Dendritic cell treated with granulocyte-macrophage colony-stimulating factor and Interleukin-4, amounts not matched to agents 40 ng/mL and 50 ng/mL, for 4 days (primary cell): ENCODE data around the gene RTL10.

Experiments used
- H3K27ac Mint-ChIP-seq: one replicate; pipeline ENCODE4 v1.8.0; 2022; ENCODE audit warnings: mild to moderate bottlenecking, mixed read lengths
- H3K27me3 Mint-ChIP-seq: one replicate; pipeline ENCODE4 v1.8.0; 2022; ENCODE audit warnings: mild to moderate bottlenecking, mixed read lengths
- H3K36me3 Mint-ChIP-seq: one replicate; pipeline ENCODE4 v1.8.0; 2022; ENCODE audit warnings: low read depth, mixed read lengths
- H3K4me1 Mint-ChIP-seq: one replicate; pipeline ENCODE4 v1.8.0; 2022; ENCODE audit warnings: low read depth, mixed read lengths
- H3K4me3 Mint-ChIP-seq: one replicate; pipeline ENCODE4 v1.8.0; 2022; ENCODE audit warnings: mild to moderate bottlenecking, moderate library complexity, mixed read lengths
- H3K9me3 Mint-ChIP-seq: one replicate; pipeline ENCODE4 v1.8.0; 2022; ENCODE audit warnings: mixed read lengths
- intact Hi-C: fragments of 100-400 bp; cut with micrococcal nuclease; formaldehyde crosslinking; loops from one replicate; pipeline ENCODE4 v1.15.0; 2022

RTL10 gene

DNA sequence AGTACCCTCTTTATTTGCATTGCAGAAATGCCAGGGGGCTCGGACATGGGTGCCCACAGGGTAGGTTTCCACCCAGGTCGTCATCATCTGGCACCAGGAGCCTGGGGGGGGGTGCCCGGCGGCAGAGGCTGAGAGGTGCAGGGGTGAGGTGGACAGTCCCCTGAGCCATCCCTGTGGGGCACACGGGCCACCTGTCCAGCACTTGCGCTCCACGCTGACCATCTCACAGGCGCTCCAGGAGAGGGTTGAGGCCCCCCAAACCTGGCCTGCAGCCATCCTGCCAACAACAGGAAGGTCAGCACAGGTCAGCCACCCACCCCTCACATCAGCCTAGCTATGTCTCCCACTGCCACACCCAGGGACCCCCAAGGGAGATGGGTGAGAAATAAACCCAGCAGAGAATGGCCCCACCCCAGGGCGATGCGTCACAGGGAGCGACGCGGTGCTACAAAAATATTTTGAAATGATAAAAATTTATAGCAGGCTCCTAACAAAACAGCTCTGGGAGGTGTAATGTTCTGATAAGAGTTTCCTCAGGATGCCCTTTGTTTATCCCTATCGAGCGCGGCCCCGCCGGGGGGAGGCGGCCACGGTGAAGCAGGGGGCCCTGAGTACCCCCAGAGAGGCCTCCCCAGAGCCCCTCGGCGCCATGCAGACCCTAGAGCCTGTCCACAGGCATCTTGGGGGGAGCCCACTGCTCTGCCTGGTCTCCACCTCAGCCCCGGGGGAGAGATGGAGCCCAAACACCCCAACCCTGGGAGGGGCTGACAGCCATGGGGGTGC, 21.0 kb upstream of the RTL10 start:
- Mint-ChIP-seq H3K27me3 (no peaks in the 10 kb centered on the region), H3K27ac (no peak overlapping the region), H3K4me1 (no peaks in the 10 kb centered on the region), H3K36me3 (peaks cover 68% of the 10 kb centered on the region), H3K4me3 (no peak overlapping the region), H3K9me3 (no peaks in the 10 kb centered on the region)
- intact Hi-C loops, result no loop called here

DNA sequence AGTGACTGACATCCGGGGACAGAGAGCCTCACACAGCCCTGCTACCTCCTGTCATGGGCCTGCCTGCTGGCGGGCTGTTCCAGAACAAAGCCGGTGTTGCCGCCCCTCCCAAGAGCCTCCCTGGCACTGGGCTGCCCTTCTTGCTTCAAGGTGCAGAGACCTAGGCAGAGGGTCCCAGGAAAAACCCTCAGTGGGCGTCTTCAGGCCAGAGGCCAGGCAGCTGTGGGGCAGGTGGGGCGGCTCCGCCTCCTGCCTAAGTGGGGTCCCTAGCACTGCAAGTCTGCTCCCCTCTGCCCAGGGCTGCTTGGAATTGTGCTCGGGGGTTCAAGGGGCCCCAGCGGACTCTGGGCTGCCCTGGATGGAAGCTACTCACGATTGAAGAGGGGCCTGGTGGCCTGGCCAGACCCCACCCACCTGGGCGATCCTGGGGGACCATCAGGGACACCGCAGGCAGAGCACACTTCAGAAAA, 20.4 kb upstream of the RTL10 start:
- no peaks in the 10 kb centered on the region for H3K4me1 Mint-ChIP-seq
- H3K27me3 Mint-ChIP-seq, result no peaks in the 10 kb centered on the region
- intact Hi-C loops, result no loop called here
- peaks cover 62% of the 10 kb centered on the region for H3K36me3 Mint-ChIP-seq
- H3K9me3 Mint-ChIP-seq, result no peaks in the 10 kb centered on the region
- no peak overlapping the region for H3K4me3 Mint-ChIP-seq
- no peak overlapping the region for H3K27ac Mint-ChIP-seq

DNA sequence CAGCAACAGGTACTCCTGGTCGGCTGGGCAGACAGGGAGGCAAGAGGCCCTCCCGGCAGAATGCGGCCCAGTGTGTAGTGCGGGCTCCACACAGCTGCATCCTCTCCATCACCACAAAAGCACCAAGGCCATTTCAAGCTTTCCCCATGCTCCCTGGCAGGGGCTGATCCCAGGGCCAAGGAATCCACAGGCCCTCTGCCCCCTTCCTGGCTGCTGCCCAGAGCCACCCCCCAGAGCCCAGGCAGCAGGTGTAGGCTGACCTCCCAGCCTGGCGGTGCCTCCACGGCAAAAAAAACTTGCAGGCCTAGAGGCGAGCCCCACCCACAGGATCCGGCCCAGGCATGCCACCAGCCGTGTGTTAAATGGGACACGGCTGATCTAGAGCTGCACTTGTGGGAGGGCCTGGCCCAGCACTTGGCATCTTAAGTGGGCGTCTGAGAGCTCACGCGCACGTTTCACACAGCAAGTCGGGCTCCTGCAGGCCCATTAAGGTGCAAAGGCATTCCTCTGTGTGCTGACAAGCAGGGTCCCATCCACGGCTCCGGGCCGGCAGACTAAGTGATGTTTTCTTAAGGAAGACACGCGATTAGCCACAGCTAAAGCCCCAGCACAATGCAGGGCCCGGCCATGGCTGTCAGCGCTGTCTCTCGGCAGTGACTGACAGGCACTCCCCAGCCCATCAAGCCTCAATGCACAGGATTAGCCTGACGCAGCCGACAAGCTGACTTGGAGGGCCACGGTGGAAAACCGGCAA, 19.8 kb upstream of the RTL10 start:
- no peaks in the 10 kb centered on the region for H3K9me3 Mint-ChIP-seq
- H3K4me1 Mint-ChIP-seq, result no peaks in the 10 kb centered on the region
- no peak overlapping the region for H3K4me3 Mint-ChIP-seq
- H3K27me3 Mint-ChIP-seq, result no peaks in the 10 kb centered on the region
- intact Hi-C loops, result no loop called here
- peaks cover 56% of the 10 kb centered on the region for H3K36me3 Mint-ChIP-seq
- H3K27ac Mint-ChIP-seq, result no peak overlapping the region

DNA sequence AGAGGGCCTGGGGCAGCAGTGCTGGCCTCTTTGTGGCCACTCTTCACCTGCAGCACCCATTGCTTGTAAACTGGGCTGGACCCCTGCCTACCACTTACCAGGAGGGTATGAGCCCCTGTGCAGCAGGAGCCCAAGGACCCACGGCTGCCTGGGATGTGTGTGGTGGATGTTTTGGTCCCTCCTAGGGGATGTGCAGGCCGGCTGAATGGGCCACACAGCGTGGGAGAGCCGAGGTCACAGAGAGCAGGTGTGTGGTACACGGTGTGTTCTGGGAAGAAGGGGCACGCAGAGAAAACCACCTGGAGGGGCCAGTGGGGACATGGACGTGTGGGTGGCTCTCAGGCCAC, 19.3 kb upstream of the RTL10 start:
- intact Hi-C loops, result no loop called here
- no peaks in the 10 kb centered on the region for H3K4me1 Mint-ChIP-seq
- H3K9me3 Mint-ChIP-seq, result no peaks in the 10 kb centered on the region
- no peak overlapping the region for H3K27ac Mint-ChIP-seq
- H3K36me3 Mint-ChIP-seq, result peaks cover 50% of the 10 kb centered on the region
- H3K27me3 Mint-ChIP-seq, result no peaks in the 10 kb centered on the region
- H3K4me3 Mint-ChIP-seq, result no peak overlapping the region

DNA sequence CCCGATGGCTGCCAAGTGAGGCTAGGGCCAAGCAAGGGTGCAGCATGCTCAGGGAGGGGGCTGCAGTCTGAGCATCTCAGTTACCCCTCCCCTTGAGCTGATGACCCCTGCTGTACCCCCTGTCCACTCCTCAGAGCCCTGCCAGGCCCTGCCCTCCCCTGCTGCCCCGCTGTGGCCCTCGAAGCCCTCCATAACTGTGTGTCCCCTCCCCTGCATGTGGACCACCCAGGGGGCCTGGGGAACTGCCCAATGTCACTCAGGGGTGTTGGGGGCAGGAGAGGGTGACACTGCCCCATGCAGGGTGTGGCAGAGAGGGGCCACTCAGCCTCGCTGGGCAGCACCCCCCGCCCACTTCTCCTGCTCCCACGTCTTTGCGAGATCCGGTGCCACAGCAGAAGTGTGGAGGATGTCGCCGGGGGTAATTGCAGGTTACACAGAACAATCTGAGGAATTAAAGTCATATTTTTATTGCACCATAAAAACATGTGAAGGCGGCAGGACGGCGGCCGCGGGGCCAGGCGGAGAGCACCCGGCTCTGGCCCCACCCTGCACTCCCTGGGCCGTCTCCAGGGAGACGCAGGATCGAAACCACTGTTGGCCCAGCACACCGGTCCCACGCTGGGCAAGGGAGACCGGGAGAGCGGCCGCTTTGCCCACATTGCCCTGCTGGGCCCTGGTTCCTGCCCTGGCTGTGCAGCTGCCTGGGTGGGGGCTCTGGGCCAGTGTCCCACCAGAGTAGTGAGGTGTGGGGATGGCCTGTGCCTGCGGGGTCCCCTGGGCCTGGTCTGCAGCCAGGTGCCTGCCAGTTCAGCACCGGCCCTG, 18.7 kb upstream of the RTL10 start:
- H3K4me3 Mint-ChIP-seq, result no peak overlapping the region
- intact Hi-C loops, result no loop called here
- no peaks in the 10 kb centered on the region for H3K4me1 Mint-ChIP-seq
- peaks cover 44% of the 10 kb centered on the region for H3K36me3 Mint-ChIP-seq
- H3K27ac Mint-ChIP-seq, result no peak overlapping the region
- no peaks in the 10 kb centered on the region for H3K9me3 Mint-ChIP-seq
- no peaks in the 10 kb centered on the region for H3K27me3 Mint-ChIP-seq

DNA sequence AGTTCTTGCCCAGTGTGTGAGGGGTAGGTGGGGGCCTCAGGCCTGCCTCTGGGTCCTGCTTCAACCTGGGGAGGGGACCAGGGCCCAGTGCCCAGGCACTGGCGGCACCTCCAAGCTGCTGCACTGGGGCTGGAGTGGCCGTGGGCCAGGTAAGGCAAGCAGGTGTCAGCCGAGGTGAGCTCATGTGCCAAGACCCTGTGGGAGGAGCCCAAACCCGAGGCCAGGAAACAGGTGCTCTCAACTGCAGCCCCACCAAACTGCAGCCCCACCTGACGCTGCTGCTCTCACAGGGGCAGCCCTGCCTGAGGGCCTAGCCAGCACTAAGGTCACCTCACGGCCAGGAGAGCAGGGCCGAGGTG, 18.1 kb upstream of the RTL10 start:
- Mint-ChIP-seq H3K4me1 (no peaks in the 10 kb centered on the region), H3K27me3 (no peaks in the 10 kb centered on the region), H3K9me3 (no peaks in the 10 kb centered on the region), H3K27ac (no peak overlapping the region), H3K4me3 (no peak overlapping the region), H3K36me3 (peaks cover 38% of the 10 kb centered on the region)
- intact Hi-C loops, result no loop called here

DNA sequence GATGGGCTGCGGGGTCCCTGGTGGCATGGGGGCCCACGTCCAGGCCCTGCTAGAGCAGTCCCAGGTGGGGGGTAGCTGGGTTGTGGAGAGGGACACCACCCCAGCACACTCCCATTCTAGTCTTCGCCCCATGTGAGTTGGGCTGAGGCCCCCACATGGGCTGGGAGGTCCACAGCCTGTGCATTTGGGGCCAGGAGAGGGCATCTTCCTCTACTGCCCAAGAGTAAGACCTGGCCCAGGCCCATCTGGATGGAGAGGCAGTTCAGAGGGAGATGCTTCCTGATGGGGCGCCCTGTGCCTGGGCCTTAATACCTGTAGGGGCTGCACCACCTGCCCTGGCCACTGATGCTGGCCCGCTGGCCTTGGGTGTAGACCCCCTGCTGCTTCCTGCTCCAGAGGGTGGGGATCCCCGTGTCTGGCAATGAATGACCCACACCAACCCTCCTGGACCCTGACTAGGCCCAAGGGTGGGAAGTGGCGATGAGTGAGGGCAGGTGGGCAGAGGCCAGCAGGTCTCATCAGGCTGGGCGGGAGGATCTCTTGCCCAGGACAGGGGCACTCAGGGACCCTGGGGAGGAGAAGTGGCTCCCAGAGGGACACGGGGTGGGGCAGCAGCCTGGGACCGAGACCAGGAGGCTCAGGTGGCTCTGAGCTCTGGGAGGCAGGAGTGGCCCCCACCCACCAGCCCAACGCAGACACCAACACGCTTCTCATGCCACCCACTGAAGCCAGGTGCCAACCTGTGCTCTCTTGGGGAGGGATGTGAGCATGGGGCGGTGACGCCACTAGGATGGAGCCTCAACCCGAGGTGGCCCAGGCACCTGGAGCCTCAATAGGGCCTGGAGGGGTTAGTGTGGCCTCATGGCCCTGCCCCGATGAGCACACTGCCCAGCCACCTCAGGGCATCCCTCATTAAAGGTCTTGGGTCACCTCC, 17.4 kb upstream of the RTL10 start:
- Mint-ChIP-seq H3K27ac (no peak overlapping the region), H3K4me1 (no peaks in the 10 kb centered on the region), H3K9me3 (no peaks in the 10 kb centered on the region), H3K4me3 (no peak overlapping the region), H3K27me3 (no peaks in the 10 kb centered on the region), H3K36me3 (peaks cover 32% of the 10 kb centered on the region)
- intact Hi-C loops, result no loop called here

DNA sequence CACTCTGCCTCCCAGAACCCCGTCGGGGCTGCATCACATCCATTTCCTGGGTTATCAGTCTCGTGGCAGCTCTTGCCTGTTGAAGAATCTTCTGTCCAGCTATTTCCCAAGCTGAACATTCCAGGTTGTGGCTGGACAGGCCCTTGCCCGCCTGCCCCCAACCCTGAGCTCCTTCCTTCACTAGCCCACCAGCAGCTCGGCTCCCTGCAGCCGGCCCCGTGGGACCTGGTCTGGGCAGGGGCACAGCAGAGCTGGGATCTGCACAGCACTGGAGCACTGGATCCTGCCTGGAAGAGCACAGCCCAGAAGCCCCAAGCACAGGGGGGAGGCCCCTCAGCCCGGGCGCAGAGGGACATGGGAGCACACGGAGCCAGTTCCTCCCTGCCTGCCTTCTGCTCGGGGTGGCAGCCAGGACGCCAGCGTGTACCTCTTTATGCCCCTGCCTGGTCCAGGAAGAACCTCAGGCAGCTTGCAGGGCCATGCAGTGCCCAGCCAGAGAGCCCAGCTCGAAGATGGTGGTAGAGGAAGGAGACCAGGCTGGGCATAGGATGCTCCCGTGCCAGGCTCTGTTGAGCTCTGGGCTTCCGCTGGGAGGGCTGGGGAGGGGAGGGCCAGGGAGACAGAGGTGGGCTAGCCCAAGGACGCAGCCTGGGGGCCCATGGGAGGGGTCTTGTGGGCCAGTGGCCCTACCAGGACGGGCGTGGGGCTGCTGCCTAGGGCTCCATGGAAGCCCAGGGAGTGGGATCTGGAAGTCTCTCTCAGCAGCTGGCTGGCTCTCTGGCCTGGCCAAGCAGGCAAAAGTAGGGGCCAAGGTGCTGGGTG, 16.6 kb upstream of the RTL10 start:
- intact Hi-C loops, result no loop called here
- H3K9me3 Mint-ChIP-seq, result no peaks in the 10 kb centered on the region
- no peak overlapping the region for H3K27ac Mint-ChIP-seq
- H3K27me3 Mint-ChIP-seq, result no peaks in the 10 kb centered on the region
- H3K4me3 Mint-ChIP-seq, result no peak overlapping the region
- H3K36me3 Mint-ChIP-seq, result peaks cover 23% of the 10 kb centered on the region
- H3K4me1 Mint-ChIP-seq, result no peaks in the 10 kb centered on the region

DNA sequence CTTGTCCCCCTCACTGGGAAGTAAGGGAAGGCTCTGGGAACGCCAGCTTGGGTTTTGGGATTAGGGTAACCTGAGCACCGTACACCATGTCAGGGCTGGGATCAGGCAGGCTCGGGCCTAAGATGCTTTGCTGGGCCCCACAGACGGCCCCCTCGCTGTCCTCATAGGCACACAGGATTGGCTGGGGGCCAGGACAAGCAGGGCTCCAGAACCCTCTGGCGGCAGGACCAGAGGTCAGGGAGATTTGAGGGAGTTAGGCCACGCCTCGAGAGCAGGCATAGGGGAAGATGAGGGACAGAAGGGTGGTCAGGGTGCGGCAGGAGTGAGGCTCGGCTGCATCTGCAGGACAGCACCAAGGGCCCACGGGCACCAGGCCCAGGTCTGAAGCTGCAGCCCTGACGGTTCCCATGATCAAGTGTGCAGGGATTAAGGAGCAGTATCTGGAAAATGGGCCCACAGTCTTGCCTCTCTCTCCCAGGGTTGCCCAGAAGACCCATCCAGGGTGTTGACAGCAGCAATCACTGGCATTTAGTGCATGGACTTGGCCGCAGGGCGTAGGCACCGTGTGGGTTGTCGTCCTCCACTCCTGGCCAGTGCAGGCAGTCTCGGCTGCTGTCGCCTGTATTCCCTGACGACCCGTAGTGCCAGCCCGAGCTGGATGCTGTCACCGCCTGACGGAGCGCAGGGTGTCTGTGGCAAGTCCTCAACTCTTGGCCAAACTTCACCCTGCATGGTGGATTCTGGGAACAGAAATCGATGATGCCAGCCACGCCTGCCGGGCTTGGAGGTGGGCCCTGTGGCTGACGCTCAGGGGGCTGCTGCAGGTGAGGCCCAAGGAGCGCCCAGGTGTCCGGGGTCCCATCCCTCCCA, 15.7 kb upstream of the RTL10 start:
- H3K27ac Mint-ChIP-seq, result peak overlapping the region; percentile 14

DNA sequence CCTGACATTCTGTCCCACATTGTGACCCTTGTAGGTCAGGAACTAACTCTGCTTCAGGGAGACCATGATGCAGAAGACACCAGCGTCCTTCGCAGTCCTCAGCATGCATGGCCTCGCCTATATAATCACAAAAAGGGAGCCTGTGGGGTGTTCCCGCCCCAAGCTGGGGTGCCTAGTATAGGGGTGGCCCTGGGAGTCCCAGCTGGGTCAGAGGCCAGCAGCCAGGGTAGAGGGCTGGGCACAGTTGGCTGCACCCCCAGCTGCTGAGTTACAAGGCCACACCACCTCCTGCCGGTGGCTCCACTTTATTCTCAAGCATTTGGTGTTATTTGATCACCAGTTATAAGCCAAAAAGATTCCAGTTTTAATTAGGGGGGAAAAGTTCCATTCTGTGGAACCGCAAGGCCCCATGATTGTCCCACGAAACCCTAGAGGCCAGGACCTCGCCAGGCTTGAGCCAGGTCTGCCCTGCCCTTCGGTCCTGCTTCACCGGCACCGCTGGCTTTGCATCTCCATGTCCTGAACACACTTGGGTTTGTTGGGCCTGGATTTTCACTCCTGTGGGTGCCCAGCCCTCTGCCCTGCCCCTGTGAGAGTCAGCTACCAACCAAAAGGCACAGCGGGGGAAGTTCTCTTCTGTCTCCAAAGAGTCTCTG, 15.0 kb upstream of the RTL10 start:
- Mint-ChIP-seq H3K36me3 (peaks cover 10% of the 10 kb centered on the region), H3K27me3 (no peaks in the 10 kb centered on the region), H3K4me1 (peaks cover 6% of the 10 kb centered on the region), H3K9me3 (no peaks in the 10 kb centered on the region), H3K4me3 (no peak overlapping the region), H3K27ac (peak overlapping the region; percentile 14)
- intact Hi-C loops, result no loop called here

More for the DNA sequence above, 15.7 kb upstream of the RTL10 start:
- Mint-ChIP-seq H3K4me3 (no peak overlapping the region), H3K36me3 (peaks cover 15% of the 10 kb centered on the region), H3K27me3 (no peaks in the 10 kb centered on the region), H3K4me1 (peaks cover 2% of the 10 kb centered on the region), H3K9me3 (no peaks in the 10 kb centered on the region)
- intact Hi-C loops, result no loop called here

DNA sequence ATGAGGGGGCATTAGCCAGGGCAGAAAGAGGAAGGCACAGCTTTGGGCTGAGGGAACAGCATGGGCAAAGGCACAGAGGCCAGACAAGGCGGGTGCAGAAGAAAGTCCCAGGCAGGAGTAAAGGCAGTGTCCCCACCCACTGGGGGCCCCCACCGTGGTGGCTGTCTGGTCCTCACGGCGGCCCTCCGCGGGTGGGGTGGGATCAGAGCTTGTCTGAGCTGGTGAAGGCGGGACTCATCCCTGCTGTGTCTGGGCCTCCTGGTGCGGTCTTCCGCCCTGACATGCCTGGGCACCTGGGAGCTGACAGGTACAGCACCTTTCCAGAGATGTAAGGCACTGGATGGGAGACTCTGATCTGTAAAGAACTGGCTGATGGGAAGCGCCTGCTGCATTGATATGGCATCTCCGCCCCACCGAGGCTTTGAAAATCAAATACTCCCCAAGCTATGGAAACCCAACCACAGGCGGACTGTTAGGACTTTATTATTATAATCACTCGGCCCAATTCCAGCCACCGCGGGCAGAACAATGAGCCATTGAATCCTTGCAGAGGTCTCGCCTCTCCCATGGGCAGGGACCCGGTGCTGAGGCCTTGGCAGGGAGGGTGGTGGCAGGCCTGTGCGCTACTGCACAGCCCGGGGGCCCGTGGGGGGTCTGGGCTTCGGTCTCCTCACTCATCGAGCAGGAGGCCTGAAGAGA, 14.2 kb upstream of the RTL10 start:
- no peak overlapping the region for H3K27ac Mint-ChIP-seq
- peaks cover 3% of the 10 kb centered on the region for H3K36me3 Mint-ChIP-seq
- no peaks in the 10 kb centered on the region for H3K27me3 Mint-ChIP-seq
- H3K4me1 Mint-ChIP-seq, result peaks cover 6% of the 10 kb centered on the region
- intact Hi-C loops, result no loop called here
- H3K9me3 Mint-ChIP-seq, result no peaks in the 10 kb centered on the region
- H3K4me3 Mint-ChIP-seq, result no peak overlapping the region
